OCI-LY1 (cell line): ENCODE data around the gene HGS.

Experiments used
- H2AFZ ChIP-seq: fragments of 200-600 bp; sonication (generic), shearing (Covaris generic); 2 replicates; pipeline ENCODE4 v1.6.0; 2014; ENCODE audit warnings: antibody characterized with exemption, mild to moderate bottlenecking, low read length
- H3F3A ChIP-seq: fragments of 200-600 bp; sonication (generic), shearing (Covaris generic); 2 replicates; pipeline ENCODE4 v1.6.0; 2014; ENCODE audit warnings: mild to moderate bottlenecking, antibody characterized with exemption, low read length, moderate library complexity; ENCODE audit not compliant: insufficient read depth
- H3K27ac ChIP-seq: fragments of 200-600 bp; sonication (generic); 2 replicates; pipeline ENCODE4 v1.5.1; 2014; ENCODE audit warnings: low read length, mixed run types, mild to moderate bottlenecking, low read depth; ENCODE audit not compliant: poor library complexity, severe bottlenecking
- H3K27me3 ChIP-seq: fragments of 200-600 bp; sonication (generic); 2 replicates; pipeline ENCODE4 v1.6.0; 2014; ENCODE audit warnings: antibody characterized with exemption, mild to moderate bottlenecking, low read length, moderate library complexity; ENCODE audit not compliant: insufficient read depth
- H3K36me3 ChIP-seq: fragments of 200-600 bp; sonication (generic); 2 replicates; pipeline ENCODE4 v1.6.1; 2014; ENCODE audit warnings: mild to moderate bottlenecking, antibody characterized with exemption, low read length, moderate library complexity, mixed read lengths; ENCODE audit not compliant: insufficient read depth
- H3K4me1 ChIP-seq: fragments of 200-600 bp; sonication (generic); 2 replicates; pipeline ENCODE4 v1.5.1; 2014; ENCODE audit warnings: mild to moderate bottlenecking, low read length, moderate library complexity; ENCODE audit not compliant: insufficient read depth, severe bottlenecking
- H3K4me2 ChIP-seq: fragments of 200-600 bp; sonication (generic), shearing (Covaris generic); 2 replicates; pipeline ENCODE4 v1.6.1; 2014; ENCODE audit warnings: low read length
- H3K4me3 ChIP-seq: fragments of 200-600 bp; sonication (generic); 2 replicates; pipeline ENCODE4 v1.5.1; 2014; ENCODE audit warnings: low read length, low read depth, mild to moderate bottlenecking, mixed read lengths; ENCODE audit not compliant: poor library complexity, severe bottlenecking
- H3K79me2 ChIP-seq: fragments of 200-600 bp; shearing (Covaris generic); 2 replicates; pipeline ENCODE4 v1.6.1; 2016; ENCODE audit warnings: mixed run types, low read length, mixed read lengths; ENCODE audit not compliant: insufficient read depth
- H3K9ac ChIP-seq: fragments of 200-600 bp; sonication (generic), shearing (Covaris generic); 2 replicates; pipeline ENCODE4 v1.6.1; 2014; ENCODE audit warnings: mild to moderate bottlenecking, low read length, mixed read lengths
- H3K9me2 ChIP-seq: fragments of 200-600 bp; sonication (generic), shearing (Covaris generic); 2 replicates; pipeline ENCODE4 v1.6.1; 2014; ENCODE audit warnings: low read depth, mild to moderate bottlenecking, low read length, mixed read lengths
- H3K9me3 ChIP-seq: fragments of 200-600 bp; shearing (Covaris generic); 2 replicates; pipeline ENCODE4 v1.6.1; 2014; ENCODE audit warnings: low read length, mixed read lengths
- H4K20me1 ChIP-seq: fragments of 200-600 bp; sonication (generic), shearing (Covaris generic); 2 replicates; pipeline ENCODE4 v1.6.0; 2016; ENCODE audit warnings: mild to moderate bottlenecking, low read length; ENCODE audit not compliant: insufficient read depth
- EZH2 ChIP-seq: fragments of 200-600 bp; sonication (generic), shearing (Covaris generic); IDR thresholded peaks from 2 replicates; pipeline ENCODE4 v1.8.0; 2017; ENCODE audit warnings: borderline replicate concordance, mixed run types, mild to moderate bottlenecking, antibody characterized with exemption, low read length, moderate library complexity, mixed read lengths
- TF ChIP-seq, protein P1 (sequence below): fragments of 200-600 bp; sonication (generic), shearing (Covaris generic); IDR thresholded peaks from 2 replicates; pipeline ENCODE4 v1.5.1; 2017; ENCODE audit warnings: mild to moderate bottlenecking, antibody characterized with exemption, low read length, moderate library complexity, mixed read lengths

Gene HGS

GRCh38 chr17:81719410-81720266, 35.8 kb downstream of the HGS start:
- TF ChIP-seq EZH2 = no peak
- TF ChIP-seq, protein P1, sequence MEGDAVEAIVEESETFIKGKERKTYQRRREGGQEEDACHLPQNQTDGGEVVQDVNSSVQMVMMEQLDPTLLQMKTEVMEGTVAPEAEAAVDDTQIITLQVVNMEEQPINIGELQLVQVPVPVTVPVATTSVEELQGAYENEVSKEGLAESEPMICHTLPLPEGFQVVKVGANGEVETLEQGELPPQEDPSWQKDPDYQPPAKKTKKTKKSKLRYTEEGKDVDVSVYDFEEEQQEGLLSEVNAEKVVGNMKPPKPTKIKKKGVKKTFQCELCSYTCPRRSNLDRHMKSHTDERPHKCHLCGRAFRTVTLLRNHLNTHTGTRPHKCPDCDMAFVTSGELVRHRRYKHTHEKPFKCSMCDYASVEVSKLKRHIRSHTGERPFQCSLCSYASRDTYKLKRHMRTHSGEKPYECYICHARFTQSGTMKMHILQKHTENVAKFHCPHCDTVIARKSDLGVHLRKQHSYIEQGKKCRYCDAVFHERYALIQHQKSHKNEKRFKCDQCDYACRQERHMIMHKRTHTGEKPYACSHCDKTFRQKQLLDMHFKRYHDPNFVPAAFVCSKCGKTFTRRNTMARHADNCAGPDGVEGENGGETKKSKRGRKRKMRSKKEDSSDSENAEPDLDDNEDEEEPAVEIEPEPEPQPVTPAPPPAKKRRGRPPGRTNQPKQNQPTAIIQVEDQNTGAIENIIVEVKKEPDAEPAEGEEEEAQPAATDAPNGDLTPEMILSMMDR = no peak
- Histone ChIP-seq H3K27me3 (no peaks in the 10 kb centered on the region), H3K9me2 (no peaks in the 10 kb centered on the region), H3K79me2 (no peaks in the 10 kb centered on the region), H2AFZ (no peak overlapping the region), H3K27ac (no peak overlapping the region), H4K20me1 (no peaks in the 10 kb centered on the region), H3K4me3 (no peak overlapping the region), H3K9ac (no peak overlapping the region), H3K4me2 (no peak overlapping the region), H3K9me3 (no peaks in the 10 kb centered on the region), H3F3A (no peaks in the 10 kb centered on the region), H3K4me1 (no peaks in the 10 kb centered on the region), H3K36me3 (peaks cover 14% of the 10 kb centered on the region; the same call in 1 of the 2 replicates)

DNA sequence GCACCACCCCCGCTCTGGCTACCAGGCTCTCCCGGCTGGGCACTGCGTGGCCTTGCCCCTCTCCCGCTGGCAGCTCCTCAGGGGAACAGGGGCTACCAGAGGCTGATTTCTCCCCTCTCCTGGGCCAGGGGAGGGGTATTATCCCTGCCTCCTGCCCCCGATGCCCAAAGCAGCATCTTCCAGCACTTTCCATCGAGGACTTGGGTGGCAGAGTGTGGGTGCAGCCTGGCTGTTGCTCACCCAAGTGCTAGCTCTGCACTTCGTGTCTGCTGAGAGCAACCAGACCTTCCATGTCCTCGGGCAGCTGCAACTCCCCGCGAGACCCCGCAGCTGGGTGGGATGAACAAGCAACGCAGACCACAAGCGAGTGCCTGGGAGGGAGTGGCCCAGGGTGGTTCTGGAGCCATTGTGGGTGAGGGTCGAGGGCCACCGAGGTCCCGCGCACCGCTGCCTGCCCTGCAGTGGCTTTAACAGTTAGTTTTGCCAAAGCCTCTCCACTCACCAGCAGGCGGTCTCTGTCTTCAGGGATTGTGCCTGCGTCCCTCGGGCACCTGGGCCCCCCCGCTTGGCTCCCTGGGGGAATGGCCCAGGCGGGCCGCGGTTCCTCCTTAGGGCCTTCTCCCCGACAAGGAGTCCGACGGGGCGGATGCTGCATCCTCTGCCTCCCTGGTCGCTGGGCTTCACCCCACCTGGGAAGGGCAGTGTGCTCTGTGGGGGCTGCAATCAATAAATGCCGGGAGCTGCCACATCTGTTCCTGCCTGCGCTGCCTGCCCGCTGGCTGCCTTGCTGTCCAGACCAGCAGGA, 36.7 kb downstream of the HGS start:
- no peak for TF ChIP-seq EZH2
- TF ChIP-seq, protein P1 = no peak
- H3K9ac ChIP-seq = no peak overlapping the region
- H3F3A ChIP-seq = no peaks in the 10 kb centered on the region
- no peaks in the 10 kb centered on the region for H4K20me1 ChIP-seq
- H3K9me2 ChIP-seq = no peaks in the 10 kb centered on the region
- no peak overlapping the region for H2AFZ ChIP-seq
- H3K9me3 ChIP-seq = no peaks in the 10 kb centered on the region
- H3K79me2 ChIP-seq = no peaks in the 10 kb centered on the region
- H3K4me3 ChIP-seq = no peak overlapping the region
- no peak overlapping the region for H3K4me2 ChIP-seq
- H3K27me3 ChIP-seq = no peaks in the 10 kb centered on the region
- peaks cover 14% of the 10 kb centered on the region; the same call in 1 of the 2 replicates for H3K36me3 ChIP-seq
- peaks cover 2% of the 10 kb centered on the region for H3K4me1 ChIP-seq
- no peak overlapping the region for H3K27ac ChIP-seq

GRCh38 chr17:81722184-81723120, 38.6 kb downstream of the HGS start:
- Histone ChIP-seq H3K27ac (no peak overlapping the region), H3K4me2 (no peak overlapping the region), H3K4me1 (peaks cover 4% of the 10 kb centered on the region), H3F3A (no peaks in the 10 kb centered on the region), H2AFZ (no peak overlapping the region), H3K36me3 (peaks cover 14% of the 10 kb centered on the region; the same call in 1 of the 2 replicates), H3K9me2 (no peaks in the 10 kb centered on the region), H3K79me2 (no peaks in the 10 kb centered on the region), H3K9me3 (no peaks in the 10 kb centered on the region), H3K9ac (no peak overlapping the region), H4K20me1 (no peaks in the 10 kb centered on the region), H3K4me3 (no peak overlapping the region), H3K27me3 (no peaks in the 10 kb centered on the region; the same call in 1 of the 2 replicates)
- no peak for TF ChIP-seq EZH2
- TF ChIP-seq, protein P1 = no peak
